NCI-H2196 (cell line): ENCODE results near the gene F11.
"Not testable (repeated sequence)": the region's sequence is repeated elsewhere in the genome, so short reads cannot be mapped to it uniquely, and the experiment has no call there.

Experiments
- DNase-seq: peaks from one replicate; lab custom pipeline; 2025; ENCODE audit not compliant: unreplicated experiment; lab: John Stamatoyannopoulos, UW

The F11 gene

DNA sequence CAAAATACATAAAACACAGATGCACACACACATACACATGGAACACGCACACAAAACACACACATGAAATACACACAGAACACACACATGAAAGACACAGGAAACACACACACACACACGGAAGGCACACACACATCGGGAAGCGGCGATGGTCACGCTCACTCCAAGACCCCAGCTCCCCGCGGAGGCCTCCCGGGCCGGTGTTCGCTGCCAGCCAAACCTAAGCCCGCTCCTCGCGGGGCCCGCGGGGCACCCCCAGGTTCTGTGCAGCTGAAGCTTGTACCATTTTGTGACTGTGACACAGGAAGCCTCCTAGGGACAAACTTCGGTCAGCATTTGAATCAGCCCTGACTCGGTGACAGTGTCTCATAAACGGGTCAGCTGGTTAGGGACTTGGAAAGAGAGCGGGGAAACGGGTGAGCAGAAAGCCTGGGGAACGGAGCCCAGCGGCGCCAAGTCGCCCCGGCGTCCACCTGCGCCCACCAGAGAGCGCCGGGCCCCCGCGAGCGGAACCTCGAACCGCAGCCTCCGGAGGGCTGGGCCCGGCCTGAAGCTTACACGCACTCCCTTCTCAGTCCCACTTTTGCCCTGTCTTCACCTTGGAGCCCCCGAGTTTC lies 32.1 kb downstream of the F11 start:
- DNase-seq = no peak

DNA sequence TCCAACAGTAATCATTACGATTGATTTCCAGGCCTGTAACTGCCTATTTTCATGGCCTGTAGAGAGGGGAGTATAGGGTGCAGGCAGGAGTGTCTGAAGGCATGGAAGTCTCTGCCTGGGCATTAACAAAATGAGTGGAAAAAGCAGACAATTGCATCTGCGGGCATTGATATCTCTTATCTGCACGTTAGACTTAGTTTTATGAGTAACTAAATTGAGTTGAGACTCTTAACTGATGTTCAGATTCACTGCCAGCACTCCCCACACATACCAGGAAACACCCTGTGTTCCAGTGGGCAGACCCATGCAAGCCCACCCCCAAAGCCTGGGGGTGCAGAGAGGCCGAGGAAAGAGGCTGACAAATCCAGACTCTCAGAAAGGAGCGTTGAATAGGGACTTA lies 33.3 kb downstream of the F11 start:
- DNase-seq = no peak

DNA sequence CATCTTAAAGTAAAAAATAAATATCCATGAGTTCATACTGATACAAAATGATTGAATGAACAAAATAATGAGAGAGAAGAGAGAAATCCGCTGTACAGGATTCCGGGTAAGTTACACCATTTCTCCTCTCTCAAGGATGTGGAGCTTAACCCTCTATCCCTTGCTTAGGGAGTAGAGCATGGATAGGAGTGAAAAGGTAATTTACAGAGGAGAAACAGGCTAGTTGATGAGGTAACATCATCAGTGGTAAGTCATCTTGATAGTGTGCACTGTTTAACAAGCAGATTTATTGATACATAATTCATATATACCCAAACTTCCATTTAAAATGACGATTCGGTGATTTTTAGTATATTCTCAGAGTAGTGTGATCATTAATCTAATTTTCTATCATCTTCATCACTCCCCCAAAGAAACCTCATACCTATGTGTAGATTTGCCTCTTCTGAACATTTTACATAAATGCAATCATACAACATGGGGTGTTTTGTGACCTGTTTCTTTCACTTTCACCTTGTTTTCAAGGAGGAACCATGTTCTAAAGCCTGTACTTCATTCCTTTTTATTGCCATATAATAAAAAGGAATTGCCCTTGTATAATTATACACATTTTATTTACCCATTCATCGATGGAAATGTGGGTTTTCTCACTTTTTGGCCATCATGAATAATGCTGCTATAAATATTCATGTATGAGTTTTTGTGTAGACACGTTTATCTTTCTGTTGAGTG lies 34.8 kb downstream of the F11 start:
- DNase-seq = no peak

DNA sequence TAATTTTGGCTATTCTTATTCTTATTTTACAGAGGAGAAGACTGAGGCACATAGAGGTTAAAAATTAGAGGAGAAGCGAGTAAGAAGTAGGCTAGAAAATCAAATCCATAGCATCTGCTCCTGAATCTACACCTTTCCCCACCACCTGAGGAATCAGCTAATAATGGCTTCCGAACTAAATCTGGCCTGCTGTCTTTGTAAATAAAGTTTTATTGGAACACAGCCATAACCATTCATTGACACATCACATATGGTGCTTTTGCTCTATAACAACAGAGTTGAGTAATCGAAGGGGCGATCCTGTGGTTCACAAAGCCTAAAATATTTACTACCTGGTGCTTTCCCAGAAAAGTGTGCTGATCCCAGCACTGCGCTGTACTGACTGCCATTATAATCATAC lies 38.2 kb downstream of the F11 start:
- DNase-seq = no peak

DNA sequence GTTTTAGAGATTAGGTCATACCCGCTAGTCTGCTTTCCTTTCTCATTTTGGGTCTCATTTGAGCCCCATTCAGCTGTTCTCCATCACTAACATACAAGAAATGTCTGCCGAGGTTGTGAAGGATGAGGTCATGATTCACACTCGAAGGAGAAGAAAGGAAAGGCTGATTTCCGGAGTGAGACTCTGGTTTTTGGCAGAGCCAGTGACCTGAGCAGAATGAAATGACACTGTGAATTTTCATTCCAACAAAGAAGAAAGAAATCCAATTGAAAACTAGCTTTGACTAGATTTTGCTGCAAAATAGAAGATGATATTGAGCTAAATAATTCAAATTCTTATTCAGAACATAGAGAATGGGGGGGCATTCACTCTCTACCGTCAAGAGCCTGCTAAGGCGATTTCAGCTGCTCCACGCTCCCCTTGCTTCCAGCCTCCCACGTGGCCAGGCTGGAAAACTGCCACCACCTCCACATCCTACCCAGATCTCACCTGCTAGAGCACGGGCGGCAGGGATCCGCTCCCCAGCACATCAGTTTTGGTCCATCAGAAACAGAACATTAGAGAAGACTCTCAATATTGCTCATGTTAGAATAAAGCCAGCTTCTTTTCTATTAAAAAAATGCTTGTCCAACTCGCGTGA lies 39.0 kb downstream of the F11 start:
- DNase-seq = no peak

DNA sequence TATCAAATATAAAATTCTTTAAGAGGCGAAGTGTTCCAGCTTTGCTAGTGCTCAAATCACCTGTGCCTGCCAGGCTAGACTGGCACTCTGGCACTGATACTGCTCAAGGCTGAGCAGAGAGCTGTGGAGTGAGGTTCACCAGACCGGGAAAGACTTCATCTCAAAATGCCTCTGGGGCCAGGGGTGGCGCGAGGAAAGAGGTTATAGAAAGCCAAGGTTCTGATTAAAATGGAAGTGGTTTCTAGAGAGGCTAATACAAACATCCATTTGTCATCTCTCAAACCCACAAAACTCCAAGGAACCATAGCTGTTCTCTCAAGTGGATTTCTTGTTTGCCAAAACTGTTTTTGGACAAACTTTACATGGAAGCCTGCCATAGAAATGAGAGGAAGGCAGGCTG lies 41.5 kb downstream of the F11 start:
- DNase-seq = no peak

DNA sequence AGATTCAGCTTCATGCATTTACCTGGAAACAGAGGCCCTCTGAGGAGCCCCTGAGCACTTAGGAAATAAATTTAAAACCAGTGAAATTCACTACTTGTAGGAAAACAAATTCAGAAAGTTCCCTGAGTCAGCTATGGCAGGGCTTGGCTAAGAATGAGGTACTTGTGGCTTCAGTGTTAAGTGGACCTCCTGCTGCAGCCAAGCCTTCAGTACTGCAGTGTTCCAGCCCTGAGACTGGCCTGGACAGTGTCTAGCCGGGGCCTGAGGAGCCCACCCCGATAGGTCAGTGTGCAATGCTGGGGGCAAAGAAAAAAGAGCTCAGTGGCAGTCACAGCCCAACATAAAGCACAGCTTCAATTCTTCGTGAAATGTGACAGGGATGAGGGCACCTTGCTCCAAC lies 41.9 kb downstream of the F11 start:
- DNase-seq = no peak

DNA sequence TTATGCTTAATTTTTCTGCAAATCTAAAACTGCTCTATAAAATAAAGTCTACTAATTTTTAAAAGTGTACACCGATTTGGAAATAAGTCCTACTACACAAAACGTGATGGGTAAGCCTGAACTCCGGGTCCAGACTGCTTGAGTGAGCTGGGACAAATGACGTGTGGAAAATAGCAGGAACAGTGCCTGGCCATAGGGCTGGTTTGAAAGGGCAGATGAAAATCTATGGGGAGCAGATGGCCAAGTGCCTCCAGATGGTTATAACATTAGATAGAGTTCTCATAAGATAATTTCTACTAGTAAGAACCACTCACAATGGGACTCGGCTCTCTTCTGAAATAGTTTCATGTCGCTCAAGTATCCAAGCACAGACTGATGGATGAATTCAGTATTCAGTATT lies 52.5 kb downstream of the F11 start:
- DNase-seq = no peak

DNA sequence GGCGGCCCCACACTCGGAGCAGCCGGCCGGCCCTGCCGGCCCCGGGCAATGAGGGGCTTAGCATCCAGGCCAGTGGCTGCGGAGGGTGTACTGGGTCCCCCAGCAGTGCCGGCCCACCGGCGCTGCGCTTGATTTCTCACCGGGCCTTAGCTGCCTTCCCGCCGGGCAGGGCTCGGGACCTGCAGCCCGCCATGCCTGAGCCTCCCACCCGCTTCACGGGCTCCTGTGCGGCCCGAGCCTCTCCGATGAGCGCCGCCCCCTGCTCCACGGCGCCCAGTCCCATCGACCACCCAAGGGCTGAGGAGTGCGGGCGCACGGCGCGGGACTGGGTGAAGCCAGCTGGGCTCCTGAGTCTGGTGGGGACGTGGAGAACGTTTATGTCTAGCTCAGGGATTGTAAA lies 58.7 kb downstream of the F11 start:
- DNase-seq = not testable (repeated sequence)

DNA sequence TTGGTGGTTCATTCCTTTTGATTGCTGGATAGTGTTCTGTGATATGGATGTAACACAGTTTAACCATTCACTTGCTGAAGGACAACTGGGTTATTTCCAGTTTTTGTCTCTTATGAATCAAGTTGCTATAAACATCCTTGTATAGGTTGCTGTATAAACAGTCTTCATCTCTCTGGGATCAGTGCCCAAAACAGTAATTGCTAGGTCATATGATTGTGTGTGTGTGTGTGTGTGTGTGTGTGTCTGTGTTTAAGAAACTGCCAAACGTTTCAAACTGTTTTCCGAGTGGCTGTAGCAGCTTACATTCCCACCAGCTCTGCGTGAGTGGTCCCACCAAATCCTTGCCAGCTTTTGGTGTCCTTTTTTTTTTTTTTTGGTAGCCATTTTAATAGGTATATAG lies 60.4 kb downstream of the F11 start:
- no peak for DNase-seq

DNA sequence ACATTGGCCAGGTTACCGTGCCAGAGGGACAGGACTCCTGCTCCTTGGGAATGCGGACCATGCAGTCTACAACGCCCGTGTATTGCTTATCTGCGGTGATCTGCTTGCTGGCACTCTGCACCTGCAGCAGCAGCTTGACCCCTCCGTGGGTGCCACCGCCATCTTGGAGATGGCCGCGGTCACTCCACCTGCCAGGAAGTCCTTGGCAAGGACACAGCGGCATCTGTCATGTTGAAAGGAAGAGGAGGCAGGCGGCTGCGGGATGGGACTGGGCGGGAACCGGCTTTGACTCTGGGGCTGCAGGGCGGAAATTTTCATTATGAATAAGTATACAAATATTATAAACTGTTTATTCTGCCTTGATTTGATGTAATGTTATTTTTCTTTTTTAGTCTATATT lies 63.4 kb downstream of the F11 start:
- no peak for DNase-seq

DNA sequence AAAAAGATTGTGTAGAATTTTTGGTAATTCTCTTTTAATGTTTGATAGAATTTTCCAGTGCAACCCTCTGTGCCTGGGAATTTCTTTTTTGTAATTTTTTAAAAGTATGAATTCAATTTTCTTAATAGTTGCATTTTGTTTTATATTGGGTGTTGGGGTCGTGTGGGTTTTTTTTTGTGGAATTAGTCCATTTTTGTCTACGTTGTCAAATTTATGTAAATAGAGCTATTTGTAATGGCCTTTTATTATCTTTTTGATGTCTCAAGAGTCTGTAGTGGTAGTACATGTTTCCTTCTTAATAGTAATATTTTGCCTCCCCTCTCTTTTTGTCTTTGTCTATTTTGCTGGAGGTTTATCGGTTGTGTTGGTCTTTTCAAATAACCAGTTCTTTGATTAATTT lies 64.4 kb downstream of the F11 start:
- no peak for DNase-seq

DNA sequence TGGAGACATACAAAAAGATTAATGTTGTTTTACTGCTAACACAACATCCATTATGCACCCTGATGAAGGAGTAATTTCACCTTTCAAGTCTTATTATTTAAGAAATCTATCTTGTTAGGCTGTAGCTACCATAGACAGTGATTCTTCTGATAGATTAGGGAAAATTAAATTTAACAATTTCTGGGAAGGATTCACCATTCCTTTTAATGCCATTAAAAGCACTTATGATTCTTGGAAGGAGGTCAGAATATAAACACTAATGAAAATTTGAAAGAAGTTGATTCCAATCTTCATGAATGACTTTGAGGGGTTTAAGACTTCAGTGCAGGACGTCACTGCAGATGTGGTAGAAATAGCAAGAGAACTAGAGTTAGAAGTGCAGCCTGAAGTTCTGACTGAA lies 69.8 kb downstream of the F11 start:
- DNase-seq = no peak
